Activated CD8-positive, alpha-beta memory T cell treated with anti-CD3 and anti-CD28 coated beads, Interleukin-2, amount 50 U/mL, for 4 hours (primary cell): ENCODE data around the gene ODAM.
"Not testable (repeated sequence)": the region's sequence is repeated elsewhere in the genome, so short reads cannot be mapped to it uniquely, and the experiment has no call there.

Experiments used
- DNase-seq: peaks from one replicate; pipeline ENCODE4 v3.0.0-alpha.2; 2020

Gene ODAM

DNA sequence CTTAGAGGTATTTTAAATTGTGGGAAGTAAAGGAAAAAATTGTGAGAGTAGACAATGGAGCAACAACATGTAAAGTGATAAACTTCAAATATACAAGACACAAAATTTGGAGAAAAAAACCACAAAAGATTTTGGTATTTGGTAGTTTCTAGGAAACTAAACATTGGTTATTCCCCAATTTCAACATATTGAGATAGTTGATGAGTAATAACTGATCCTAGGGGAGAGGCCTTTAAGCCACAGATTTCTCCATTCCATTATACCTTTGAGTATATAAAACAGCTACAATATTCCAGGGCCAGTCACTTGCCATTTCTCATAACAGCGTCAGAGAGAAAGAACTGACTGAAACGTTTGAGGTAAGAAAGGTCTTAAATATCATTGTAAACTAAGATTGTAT, 30.3 kb downstream of the ODAM start, which contains the start of gene FDCSP:
Gene FDCSP (plus strand): TSS at position 301 of the 400 bp plus-strand sequence. CDS start 5,071 bp downstream, outside the sequence.
- no peak for DNase-seq

DNA sequence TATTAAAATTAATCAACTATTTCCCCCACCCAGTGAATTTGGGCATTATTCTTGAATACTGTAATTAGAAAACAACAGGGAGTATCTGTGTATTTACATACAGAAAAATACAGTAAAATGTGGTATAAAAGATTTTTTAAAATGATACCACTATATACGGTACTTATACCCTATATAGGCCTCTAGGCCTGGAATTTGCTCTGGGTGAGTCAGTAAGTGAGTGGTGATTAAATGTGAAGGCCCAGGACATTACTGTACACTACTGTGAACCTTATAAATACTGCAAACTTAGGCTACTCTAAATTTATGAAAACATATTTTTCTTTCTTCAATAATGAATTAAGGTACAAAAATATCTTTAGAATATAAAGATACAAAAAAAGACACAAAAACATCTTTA, 40.6 kb downstream of the ODAM start:
- no peak for DNase-seq

DNA sequence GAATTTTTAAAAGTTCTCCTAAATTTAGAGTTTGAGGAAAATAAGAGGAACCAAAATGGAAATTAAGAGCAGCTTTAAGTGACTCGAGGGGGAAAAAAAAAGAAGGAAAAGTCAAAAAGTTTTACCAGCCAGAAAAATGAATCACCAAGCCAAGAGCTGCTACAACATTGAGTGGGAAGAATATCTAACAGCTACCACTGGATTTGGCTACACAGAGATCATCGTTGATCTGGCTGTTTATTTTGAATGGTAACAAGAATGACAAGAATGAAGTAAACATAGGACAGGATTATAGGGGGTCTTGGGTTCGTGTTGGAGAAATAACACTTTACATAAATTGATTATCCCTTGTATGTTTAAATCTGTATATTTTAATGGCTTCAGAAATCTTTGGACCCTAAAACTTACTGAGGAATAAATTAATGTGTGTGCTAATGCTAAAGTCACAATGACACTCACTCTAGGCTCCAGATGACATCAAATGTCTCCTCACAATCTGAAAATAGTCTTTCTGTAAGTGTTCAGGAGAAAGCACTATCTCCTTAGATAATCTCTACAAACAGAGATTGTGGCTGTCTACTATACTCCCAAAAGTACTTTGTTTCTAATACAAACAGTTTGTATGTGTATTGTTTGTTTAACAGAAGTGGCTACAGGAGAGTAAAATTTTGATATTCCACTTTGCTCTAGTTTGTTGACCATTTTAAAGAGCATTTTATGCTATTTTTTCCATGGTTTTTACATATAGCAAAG, 43.8 kb downstream of the ODAM start:
- DNase-seq: no peak

DNA sequence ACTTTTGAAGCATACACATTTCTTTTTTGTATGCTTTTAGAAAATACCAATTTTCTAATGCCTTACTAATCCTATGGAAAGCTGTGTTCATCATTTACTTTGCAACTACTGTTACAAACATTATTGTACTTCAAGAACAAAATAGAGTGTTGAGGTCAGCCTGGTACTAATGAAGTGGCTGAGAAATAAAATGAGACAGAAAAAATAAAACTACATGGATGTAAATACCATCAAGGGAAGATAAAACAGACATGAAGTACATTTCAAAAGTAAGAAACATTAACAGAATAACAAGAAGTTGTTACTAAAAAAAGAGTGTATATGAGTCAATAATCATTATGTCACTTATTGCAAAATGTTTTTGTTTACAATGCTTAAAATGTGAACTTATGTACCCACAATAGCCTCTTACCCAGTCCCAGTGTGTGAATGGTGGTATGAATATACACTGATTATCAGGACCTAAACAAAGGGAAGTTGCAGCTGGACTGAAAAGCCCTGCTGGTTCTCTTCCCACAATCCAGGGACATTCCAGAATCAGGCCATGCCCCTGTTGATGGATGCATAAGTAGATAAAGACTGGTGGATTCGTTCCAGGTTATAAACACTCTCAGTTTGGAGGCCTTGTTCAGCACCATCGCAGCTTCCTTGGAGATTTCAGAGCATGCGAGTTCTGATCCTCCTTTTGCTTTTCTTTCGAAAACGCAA, 44.5 kb downstream of the ODAM start:
- no peak for DNase-seq

DNA sequence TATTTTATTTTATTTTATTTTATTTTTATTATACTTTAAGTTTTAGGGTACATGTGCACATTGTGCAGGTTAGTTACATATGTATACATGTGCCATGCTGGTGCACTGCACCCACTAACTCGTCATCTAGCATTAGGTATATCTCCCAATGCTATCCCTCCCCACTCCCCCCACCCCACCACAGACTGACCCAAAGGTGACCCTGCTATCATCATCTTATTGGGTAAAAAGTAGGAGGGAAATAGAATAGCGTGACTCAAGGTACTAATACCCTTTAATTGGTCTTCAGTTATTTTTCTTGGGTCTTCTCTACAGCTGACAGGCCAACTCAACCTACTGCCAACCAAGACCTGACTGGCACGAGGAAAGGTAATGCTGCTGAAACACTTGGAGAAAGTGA, 46.8 kb downstream of the ODAM start, which contains the start of gene CSN3:
Gene CSN3 (plus strand): TSS at position 301 of the 400 bp plus-strand sequence. CDS start 2,223 bp downstream, outside the sequence.
- DNase-seq: not testable (repeated sequence)

DNA sequence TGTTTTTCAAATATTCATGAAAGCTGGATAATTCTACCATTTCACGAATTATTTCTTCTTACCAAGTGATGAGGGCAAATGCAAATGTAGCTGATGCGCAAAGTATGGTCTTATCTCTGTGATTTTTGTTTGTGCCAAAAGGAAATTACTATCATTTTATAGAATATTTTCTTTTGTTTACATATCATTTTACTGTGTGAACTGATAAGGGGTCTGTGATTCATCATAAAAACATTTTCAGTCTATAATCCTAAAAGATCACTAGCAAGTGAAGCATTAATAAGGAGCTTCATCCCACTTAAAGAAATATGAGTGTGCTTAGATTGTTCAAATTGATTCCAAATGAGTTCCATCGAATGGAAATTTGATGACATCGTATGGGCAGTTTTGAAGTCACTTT, 47.6 kb downstream of the ODAM start:
- no peak for DNase-seq

DNA sequence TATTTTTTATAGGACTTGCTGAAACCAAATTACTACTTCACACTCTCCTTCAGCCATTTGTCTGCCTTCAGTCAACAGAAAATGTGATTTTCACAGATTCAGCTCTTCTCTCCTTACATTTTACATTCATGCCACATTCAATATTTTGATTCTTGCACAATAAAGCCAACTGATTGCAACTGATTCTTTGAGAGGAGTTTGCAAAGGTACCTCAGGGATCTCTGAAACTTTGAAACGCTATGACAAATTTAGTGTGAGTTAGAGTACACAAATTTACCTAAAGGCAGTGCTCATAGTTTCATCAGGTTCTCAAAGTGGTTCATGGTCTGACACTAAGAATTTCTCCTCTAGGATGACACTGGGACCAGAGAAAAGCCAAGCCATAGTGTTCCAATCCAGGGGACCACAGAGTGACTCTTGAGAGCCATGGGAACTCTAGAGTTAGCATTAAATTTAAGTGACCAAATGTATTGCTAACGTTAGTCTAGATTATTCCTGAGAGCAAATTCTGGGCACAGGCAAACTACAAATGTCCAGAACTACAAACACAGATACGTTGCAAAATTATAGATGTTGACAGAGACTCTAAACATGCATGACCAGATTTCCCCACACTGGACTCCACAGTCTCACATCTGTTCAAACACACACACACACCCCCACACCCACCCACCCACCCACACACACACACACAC, 55.9 kb downstream of the ODAM start:
- DNase-seq: no peak

DNA sequence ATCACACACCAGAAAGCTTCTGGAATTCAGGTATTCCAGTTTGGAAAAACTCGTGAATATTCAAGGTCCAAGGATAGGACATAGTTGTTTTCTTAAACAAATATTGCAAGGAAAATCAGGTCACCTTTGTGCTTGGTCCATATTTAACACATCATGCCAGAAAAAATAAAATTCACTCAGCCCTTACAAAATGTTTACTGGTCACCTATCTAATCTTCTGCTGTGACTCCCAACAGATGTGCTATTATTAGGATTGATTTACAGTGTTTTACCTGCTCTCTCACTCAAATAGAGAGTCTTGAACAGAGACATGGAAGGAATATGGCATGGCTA, 56.4 kb downstream of the ODAM start:
- DNase-seq: no peak
